Measurements from ENCODE around the gene CDH13.

CDH13 gene

GRCh38 chr16:83366228-83366627 is 739.5 kb downstream of the CDH13 start:
- no peaks in the 10 kb centered on the region for H4K20me1 ChIP-seq (ENCODE audit: control insufficient read depth, insufficient read depth, low read depth, low read length)
- TF ChIP-seq EZH2phosphoT487 (IDR thresholded peaks at IDR 0.05; ENCODE audit: borderline replicate concordance, low read length) (no peak), CTCF (IDR thresholded peaks at IDR 0.05; ENCODE audit: low read depth, low read length, poor library complexity, severe bottlenecking) (no peak)
- H3K4me2 ChIP-seq (ENCODE audit: low read length), result no peak overlapping the region

GRCh38 chr16:83374979-83375378 is 748.2 kb downstream of the CDH13 start:
- Histone ChIP-seq H3K27ac (ENCODE audit: low read depth, low read length) (no peak overlapping the region), H3K36me3 (ENCODE audit: control insufficient read depth, low read length) (no peaks in the 10 kb centered on the region), H3K4me1 (ENCODE audit: control insufficient read depth, low read length) (no peaks in the 10 kb centered on the region), H3K4me2 (ENCODE audit: low read length) (no peak overlapping the region), H3K4me3 (ENCODE audit: low read length) (no peak overlapping the region), H4K20me1 (ENCODE audit: control insufficient read depth, insufficient read depth, low read depth, low read length) (no peaks in the 10 kb centered on the region), H3K9me2 (replicated peaks; ENCODE audit: control insufficient read depth, low read length) (no peaks in the 10 kb centered on the region), H3K27me3 (ENCODE audit: control insufficient read depth, low read length) (no peaks in the 10 kb centered on the region), H3K9me3 (ENCODE audit: control insufficient read depth, insufficient read depth, low read length) (no peaks in the 10 kb centered on the region), H3F3A (ENCODE audit: control insufficient read depth, insufficient read depth) (no peaks in the 10 kb centered on the region), H3K79me2 (ENCODE audit: control insufficient read depth, low read length) (no peaks in the 10 kb centered on the region)
- no peak for TF ChIP-seq CTCF (IDR thresholded peaks at IDR 0.05; ENCODE audit: low read depth, low read length, poor library complexity, severe bottlenecking)
- no peak for TF ChIP-seq EZH2phosphoT487 (IDR thresholded peaks at IDR 0.05; ENCODE audit: borderline replicate concordance, low read length)

More at GRCh38 chr16:83366228-83366627, 739.5 kb downstream of the CDH13 start:
- H3F3A ChIP-seq (ENCODE audit: control insufficient read depth, insufficient read depth), result no peaks in the 10 kb centered on the region
- H3K27me3 ChIP-seq (ENCODE audit: control insufficient read depth, low read length), result no peaks in the 10 kb centered on the region
- H3K36me3 ChIP-seq (ENCODE audit: control insufficient read depth, low read length), result no peaks in the 10 kb centered on the region
- no peaks in the 10 kb centered on the region for H3K4me1 ChIP-seq (ENCODE audit: control insufficient read depth, low read length)
- H3K27ac ChIP-seq (ENCODE audit: low read depth, low read length), result no peak overlapping the region
- no peak overlapping the region for H3K4me3 ChIP-seq (ENCODE audit: low read length)
- no peaks in the 10 kb centered on the region for H3K79me2 ChIP-seq (ENCODE audit: control insufficient read depth, low read length)
- H3K9me2 ChIP-seq (replicated peaks; ENCODE audit: control insufficient read depth, low read length), result no peaks in the 10 kb centered on the region
- H3K9me3 ChIP-seq (ENCODE audit: control insufficient read depth, insufficient read depth, low read length), result no peaks in the 10 kb centered on the region; the same call in 1 of the 2 replicates

GRCh38 chr16:83389751-83390150 is 763.0 kb downstream of the CDH13 start:
- Histone ChIP-seq H3K4me1 (ENCODE audit: control insufficient read depth, low read length) (no peaks in the 10 kb centered on the region), H3K9me2 (replicated peaks; ENCODE audit: control insufficient read depth, low read length) (no peaks in the 10 kb centered on the region), H3K27ac (ENCODE audit: low read depth, low read length) (no peak overlapping the region), H3K4me3 (ENCODE audit: low read length) (no peak overlapping the region), H3K9me3 (ENCODE audit: control insufficient read depth, insufficient read depth, low read length) (no peaks in the 10 kb centered on the region), H3F3A (ENCODE audit: control insufficient read depth, insufficient read depth) (no peaks in the 10 kb centered on the region), H4K20me1 (ENCODE audit: control insufficient read depth, insufficient read depth, low read depth, low read length) (no peaks in the 10 kb centered on the region), H3K4me2 (ENCODE audit: low read length) (no peak overlapping the region), H3K79me2 (ENCODE audit: control insufficient read depth, low read length) (no peaks in the 10 kb centered on the region), H3K36me3 (ENCODE audit: control insufficient read depth, low read length) (no peaks in the 10 kb centered on the region), H3K27me3 (ENCODE audit: control insufficient read depth, low read length) (no peaks in the 10 kb centered on the region)
- TF ChIP-seq EZH2phosphoT487 (IDR thresholded peaks at IDR 0.05; ENCODE audit: borderline replicate concordance, low read length) (no peak), CTCF (IDR thresholded peaks at IDR 0.05; ENCODE audit: low read depth, low read length, poor library complexity, severe bottlenecking) (no peak)

All from DOHH2 (cell line).